Nephron progenitor cell (in vitro differentiated cells): Measurements from ENCODE around the gene DHRS1.

ENCODE experiments used
- DNase-seq: peaks from one replicate; pipeline ENCODE4 v3.0.0; 2021
- H3K27ac Mint-ChIP-seq: 2 replicates; pipeline ENCODE4 v1.8.0; 2021; ENCODE audit warnings: mild to moderate bottlenecking, moderate library complexity, mixed read lengths
- H3K27me3 Mint-ChIP-seq: 2 replicates; pipeline ENCODE4 v1.8.0; 2021; ENCODE audit warnings: mild to moderate bottlenecking, low read depth, mixed read lengths; ENCODE audit not compliant: poor library complexity
- H3K36me3 Mint-ChIP-seq: 2 replicates; pipeline ENCODE4 v1.8.0; 2021; ENCODE audit warnings: low read depth, mixed read lengths
- H3K4me1 Mint-ChIP-seq: 2 replicates; pipeline ENCODE4 v1.8.0; 2021; ENCODE audit warnings: mixed read lengths
- H3K4me3 Mint-ChIP-seq: 2 replicates; pipeline ENCODE4 v1.8.0; 2021; ENCODE audit warnings: mild to moderate bottlenecking, moderate library complexity, mixed read lengths
- H3K9me3 Mint-ChIP-seq: 2 replicates; pipeline ENCODE4 v1.8.0; 2021; ENCODE audit warnings: mild to moderate bottlenecking, moderate library complexity, mixed read lengths
- TF ChIP-seq, protein P1 (sequence below): fragments of 200-600 bp; sonication (generic); IDR thresholded peaks from 2 replicates; pipeline ENCODE4 v1.5.0; 2021; ENCODE audit warnings: antibody characterized with exemption

The DHRS1 gene

DNA sequence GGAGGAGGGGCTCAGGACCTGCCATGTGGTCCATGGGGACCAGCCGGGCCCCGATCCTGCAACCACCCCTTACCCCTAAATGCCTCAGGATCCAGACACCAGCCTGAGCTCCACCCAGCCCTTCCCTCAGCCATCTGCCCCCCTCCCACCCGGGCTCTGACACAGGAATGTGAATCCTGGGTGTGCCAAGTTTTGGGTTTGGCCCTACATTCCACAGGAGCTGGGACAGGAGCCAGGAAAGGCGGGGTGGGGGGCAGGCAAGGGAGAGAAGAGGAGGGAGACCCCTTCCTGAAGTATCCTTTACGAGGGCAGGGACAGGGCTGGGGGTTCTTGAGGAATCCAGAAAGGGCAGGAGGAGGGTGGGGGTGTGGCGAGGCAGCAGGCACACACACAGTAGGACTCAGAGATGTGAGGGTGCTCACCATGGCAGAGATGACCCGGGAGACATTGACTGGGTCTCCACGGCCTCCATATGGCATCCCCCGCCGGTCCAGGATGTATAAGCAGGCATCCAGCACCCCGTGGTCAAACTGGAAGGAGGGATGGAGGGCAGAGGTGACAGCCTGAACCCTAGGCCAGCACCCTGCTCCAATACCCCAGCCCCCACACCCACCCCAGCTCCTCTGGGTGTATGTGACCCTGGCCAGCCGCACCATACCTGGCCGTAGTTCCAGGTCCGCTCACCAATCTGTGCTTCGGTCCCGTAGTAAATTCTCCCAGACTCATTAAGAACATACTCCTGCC lies 40.1 kb downstream of the DHRS1 start:
- H3K9me3 Mint-ChIP-seq, result no peaks in the 10 kb centered on the region
- no peaks in the 10 kb centered on the region for H3K36me3 Mint-ChIP-seq
- H3K4me3 Mint-ChIP-seq, result no peak overlapping the region
- H3K27me3 Mint-ChIP-seq, result peaks cover 2% of the 10 kb centered on the region
- no peak for DNase-seq
- H3K27ac Mint-ChIP-seq, result no peak overlapping the region
- TF ChIP-seq, protein P1, sequence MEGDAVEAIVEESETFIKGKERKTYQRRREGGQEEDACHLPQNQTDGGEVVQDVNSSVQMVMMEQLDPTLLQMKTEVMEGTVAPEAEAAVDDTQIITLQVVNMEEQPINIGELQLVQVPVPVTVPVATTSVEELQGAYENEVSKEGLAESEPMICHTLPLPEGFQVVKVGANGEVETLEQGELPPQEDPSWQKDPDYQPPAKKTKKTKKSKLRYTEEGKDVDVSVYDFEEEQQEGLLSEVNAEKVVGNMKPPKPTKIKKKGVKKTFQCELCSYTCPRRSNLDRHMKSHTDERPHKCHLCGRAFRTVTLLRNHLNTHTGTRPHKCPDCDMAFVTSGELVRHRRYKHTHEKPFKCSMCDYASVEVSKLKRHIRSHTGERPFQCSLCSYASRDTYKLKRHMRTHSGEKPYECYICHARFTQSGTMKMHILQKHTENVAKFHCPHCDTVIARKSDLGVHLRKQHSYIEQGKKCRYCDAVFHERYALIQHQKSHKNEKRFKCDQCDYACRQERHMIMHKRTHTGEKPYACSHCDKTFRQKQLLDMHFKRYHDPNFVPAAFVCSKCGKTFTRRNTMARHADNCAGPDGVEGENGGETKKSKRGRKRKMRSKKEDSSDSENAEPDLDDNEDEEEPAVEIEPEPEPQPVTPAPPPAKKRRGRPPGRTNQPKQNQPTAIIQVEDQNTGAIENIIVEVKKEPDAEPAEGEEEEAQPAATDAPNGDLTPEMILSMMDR, result no peak
- no peaks in the 10 kb centered on the region for H3K4me1 Mint-ChIP-seq

DNA sequence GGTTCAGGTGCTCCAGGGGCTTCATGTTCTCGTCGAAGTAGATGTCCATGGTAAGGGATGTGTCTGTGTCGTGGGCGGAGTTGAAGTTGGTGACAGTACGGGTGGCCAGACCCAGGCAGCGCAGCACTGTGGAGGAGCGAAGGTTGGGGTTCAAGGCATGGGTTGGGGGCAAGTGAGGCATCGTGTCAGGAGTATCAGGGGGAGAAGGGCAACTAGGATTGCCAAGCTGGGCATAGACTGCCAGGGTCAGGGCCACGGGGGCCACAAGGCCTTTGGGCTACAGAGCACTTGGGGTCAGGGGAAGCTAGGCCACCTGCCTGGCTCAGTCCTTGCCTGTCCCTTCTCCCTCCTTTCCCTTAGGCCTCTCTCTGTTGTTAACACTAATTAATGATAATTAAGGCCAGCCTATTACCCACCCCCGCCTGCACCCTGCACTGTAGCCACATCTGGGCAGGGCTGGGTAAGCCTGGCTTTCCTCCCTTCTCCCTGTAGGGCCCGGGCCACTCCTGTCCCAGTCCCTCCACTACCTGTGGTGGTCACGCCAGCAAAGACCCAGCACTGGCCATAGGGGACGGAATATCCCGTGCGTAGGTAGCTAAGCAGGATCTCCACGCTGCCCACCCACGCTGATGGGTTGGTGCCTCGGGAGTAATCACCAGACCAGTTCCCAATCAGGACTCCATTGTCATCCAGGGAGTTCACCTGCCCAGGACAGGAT lies 40.9 kb downstream of the DHRS1 start:
- no peak for DNase-seq
- Mint-ChIP-seq H3K27me3 (peaks cover 2% of the 10 kb centered on the region), H3K27ac (no peak overlapping the region), H3K36me3 (no peaks in the 10 kb centered on the region), H3K9me3 (no peaks in the 10 kb centered on the region), H3K4me3 (no peak overlapping the region), H3K4me1 (no peaks in the 10 kb centered on the region)
- TF ChIP-seq, protein P1, result no peak

DNA sequence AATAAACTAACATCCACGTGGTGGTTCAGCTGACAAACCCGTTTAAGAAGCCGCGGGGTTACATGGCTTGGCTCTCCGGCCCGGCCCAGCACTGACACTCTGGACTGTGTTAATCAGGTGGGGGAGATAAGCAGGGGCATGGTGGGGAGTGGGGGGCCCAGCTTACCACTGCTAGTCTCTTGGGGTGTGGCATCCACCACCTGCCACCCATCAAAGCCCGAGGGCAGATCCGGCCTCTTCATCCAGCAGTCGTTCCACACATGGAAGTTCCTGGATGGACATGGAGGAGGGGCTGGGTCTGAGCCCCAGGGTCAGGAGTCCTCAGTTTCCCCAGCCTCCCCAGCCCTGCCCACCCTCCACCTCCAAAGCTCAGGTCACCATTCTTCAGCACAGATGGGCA lies 41.5 kb downstream of the DHRS1 start:
- H3K27ac Mint-ChIP-seq, result no peak overlapping the region
- DNase-seq, result no peak
- H3K4me1 Mint-ChIP-seq, result no peaks in the 10 kb centered on the region
- no peak overlapping the region for H3K4me3 Mint-ChIP-seq
- no peaks in the 10 kb centered on the region for H3K36me3 Mint-ChIP-seq
- H3K27me3 Mint-ChIP-seq, result peaks cover 2% of the 10 kb centered on the region
- no peaks in the 10 kb centered on the region for H3K9me3 Mint-ChIP-seq
- TF ChIP-seq, protein P1, result no peak

DNA sequence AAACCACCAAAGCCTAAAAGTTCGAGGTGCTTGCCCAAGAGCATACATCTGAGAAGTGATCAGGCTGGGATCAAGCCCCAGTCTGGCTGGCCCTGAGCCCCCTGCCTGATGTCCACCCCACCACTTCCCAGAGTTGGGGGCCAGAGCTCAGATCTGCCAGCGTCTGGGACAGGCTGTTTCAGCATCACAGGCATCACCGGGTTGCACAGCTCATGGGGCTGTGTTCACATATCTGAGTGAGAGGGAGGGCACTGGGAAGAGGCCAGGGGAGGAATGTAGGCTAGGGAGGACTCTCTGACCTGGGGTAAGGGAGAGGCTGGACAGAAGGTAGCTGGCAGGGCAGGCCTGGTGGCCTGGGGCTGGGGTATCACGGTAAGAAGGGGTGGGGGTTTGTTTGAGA lies 42.6 kb downstream of the DHRS1 start:
- no peaks in the 10 kb centered on the region for H3K4me1 Mint-ChIP-seq
- H3K27ac Mint-ChIP-seq, result no peak overlapping the region
- TF ChIP-seq, protein P1, result no peak
- no peaks in the 10 kb centered on the region for H3K36me3 Mint-ChIP-seq
- peaks cover 2% of the 10 kb centered on the region for H3K27me3 Mint-ChIP-seq
- H3K4me3 Mint-ChIP-seq, result no peak overlapping the region
- H3K9me3 Mint-ChIP-seq, result no peaks in the 10 kb centered on the region
- no peak for DNase-seq

DNA sequence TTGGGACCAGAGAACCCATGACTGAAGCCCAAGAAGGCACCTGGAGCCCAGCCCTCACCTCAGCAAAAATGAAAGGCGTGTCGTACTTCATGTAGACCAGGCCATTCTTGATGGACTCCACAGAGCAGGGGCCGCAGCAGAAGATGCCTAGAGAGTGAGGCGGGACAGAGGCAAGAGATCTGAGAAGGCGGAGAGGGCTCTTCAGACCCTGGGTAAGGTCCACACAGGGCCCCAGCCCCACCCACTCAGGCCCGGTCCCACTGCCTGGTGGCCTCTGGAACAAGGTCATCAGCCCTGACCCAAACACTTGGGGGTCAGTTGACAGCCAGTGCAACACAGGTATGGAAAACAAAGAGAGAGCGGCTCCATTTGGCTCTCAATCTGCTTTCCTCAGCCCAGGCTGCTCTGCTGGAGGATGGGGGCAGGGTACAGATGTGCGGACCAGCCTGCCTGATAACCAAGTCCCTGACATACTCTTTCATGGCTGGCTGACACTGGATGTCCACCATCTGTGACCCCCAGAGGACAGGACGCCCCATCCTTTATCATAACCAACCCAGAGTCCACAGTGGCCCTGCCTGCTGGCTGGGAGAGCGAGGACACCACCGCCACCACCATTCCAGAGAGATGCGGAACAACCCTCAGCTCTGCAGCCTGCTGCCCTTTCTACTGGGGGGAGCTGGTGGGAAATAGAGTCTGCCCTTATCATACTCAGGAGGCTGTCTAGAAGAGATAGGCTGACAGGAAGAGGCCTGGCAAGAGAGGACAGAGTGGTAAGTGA lies 43.5 kb downstream of the DHRS1 start:
- H3K9me3 Mint-ChIP-seq, result no peaks in the 10 kb centered on the region
- no peaks in the 10 kb centered on the region for H3K36me3 Mint-ChIP-seq
- no peak for DNase-seq
- no peak overlapping the region for H3K4me3 Mint-ChIP-seq
- no peaks in the 10 kb centered on the region for H3K4me1 Mint-ChIP-seq
- peak overlapping the region; percentile 25 for H3K27ac Mint-ChIP-seq
- H3K27me3 Mint-ChIP-seq, result peaks cover 5% of the 10 kb centered on the region
- TF ChIP-seq, protein P1, result no peak
